ENCODE data around the gene D2HGDH. TPM values are rescaled to one million over a fixed set of nuclear protein-coding genes. Genes with fewer than 3 reads are reported as not detected.
A peak's percentile ranks its signal among the peaks of the same experiment; 100 is the strongest.

D2HGDH gene
- total and polyA plus RNA-seq, 9 of the 15 experiments (the other 6 are each of a cell fraction or from before 2014, with no cell fraction given): 0.39 to 30.8 (median 10.3) TPM

DNA sequence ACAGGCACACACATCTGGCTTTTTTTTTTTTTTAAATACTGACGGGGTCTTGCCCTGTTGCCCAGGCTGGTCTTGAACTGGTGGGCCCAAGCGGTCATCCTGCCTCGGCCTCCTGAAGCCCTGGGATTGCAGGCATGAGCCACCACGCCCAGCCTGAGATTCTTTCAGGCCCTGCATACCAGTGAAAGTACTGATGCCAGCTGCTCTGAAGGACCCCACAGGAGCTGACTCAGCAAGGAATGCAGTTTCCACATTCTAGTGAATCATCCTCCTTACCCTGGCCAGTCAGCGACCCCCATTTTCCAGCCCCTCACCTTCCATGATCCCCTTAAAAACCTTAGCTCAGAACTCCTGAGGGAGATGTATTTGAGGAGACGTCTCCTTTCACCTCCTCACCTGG lies 42.0 kb upstream of the D2HGDH start (continued):
- TF ChIP-seq, protein P1, sequence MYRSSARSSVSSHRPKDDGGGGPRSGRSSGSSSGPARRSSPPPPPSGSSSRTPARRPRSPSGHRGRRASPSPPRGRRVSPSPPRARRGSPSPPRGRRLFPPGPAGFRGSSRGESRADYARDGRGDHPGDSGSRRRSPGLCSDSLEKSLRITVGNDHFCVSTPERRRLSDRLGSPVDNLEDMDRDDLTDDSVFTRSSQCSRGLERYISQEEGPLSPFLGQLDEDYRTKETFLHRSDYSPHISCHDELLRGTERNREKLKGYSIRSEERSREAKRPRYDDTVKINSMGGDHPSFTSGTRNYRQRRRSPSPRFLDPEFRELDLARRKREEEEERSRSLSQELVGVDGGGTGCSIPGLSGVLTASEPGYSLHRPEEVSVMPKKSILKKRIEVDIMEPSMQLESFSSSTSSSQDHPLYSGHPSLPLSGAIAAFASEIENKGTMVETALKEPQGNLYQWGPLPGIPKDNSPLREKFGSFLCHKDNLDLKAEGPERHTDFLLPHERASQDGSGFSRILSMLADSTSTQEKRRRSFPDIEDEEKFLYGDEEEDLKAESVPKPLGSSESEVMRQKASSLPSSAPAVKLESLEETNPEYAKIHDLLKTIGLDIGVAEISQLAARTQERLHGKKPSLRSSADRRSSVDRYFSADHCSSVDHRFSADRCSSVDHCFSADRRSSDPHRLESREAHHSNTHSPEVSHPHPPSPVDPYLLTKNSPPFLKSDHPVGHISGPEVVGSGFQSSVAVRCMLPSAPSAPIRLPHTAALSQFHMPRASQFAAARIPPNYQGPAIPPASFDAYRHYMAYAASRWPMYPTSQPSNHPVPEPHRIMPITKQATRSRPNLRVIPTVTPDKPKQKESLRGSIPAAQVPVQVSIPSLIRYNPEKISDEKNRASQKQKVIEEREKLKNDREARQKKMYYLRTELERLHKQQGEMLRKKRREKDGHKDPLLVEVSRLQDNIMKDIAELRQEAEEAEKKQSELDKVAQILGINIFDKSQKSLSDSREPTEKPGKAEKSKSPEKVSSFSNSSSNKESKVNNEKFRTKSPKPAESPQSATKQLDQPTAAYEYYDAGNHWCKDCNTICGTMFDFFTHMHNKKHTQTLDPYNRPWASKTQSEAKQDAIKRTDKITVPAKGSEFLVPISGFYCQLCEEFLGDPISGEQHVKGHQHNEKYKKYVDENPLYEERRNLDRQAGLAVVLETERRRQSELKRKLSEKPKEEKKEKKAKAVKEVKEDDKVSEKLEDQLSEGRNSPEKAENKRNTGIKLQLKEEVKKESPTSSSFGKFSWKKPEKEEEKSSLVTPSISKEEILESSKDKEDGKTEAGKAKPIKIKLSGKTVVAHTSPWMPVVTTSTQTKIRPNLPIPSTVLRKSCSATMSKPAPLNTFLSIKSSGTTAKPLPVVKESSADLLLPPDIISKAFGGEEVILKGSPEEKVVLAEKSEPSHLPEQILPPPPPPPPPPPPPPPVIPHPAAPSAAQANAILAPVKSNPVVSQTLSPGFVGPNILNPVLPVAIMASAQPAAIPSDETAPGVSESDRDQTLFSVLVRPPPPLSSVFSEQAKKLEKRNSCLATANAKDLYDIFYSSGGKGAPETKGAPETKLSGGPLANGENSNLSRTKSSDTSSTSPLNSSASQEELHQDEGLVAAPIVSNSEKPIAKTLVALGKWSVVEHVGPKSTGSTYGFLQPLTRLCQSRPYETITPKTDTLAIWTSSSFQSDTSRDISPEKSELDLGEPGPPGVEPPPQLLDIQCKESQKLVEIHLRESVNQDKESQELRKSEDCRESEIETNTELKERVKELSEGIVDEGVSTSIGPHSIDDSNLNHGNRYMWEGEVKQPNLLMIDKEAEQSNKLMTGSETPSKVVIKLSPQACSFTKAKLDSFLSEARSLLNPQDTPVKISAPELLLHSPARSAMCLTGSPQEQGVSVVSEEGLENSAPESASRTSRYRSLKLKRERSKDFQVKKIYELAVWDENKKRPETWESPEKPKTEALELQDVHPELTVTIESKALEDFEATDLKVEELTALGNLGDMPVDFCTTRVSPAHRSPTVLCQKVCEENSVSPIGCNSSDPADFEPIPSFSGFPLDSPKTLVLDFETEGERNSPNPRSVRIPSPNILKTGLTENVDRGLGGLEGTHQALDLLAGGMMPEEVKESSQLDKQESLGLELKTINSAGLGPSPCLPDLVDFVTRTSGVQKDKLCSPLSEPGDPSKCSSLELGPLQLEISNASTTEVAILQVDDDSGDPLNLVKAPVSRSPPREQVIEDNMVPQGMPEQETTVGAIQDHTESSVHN (IDR thresholded peaks at IDR 0.05; ENCODE audit: borderline replicate concordance in 1 of 2, low read depth in 1 of 2): no peak
- 0 out of 2 replicates have a peak, but pooled peaks have one; percentile 47 for TF ChIP-seq ZNF316 (IDR thresholded peaks at IDR 0.05)
- TF ChIP-seq MYNN (IDR thresholded peaks at IDR 0.05): no peak
- no peak for TF ChIP-seq MYNN (CRISPR knock-in tag; IDR thresholded peaks at IDR 0.05)
